ENCODE measurements around the gene ITGB1BP1. TPM values are rescaled to one million over a fixed set of nuclear protein-coding genes. Genes with fewer than 3 reads are reported as not detected.

Gene ITGB1BP1
- total RNA-seq, 2 experiments from 2014 or later, result 137 to 164 TPM

GRCh38 chr2:9388950-9389911, 34.1 kb downstream of the ITGB1BP1 start:
- no peak overlapping the region for H3K4me3 Mint-ChIP-seq
- DNase-seq (no peak), ATAC-seq (no peak)
- CTCF ChIA-PET, result no interaction called here
- no peak overlapping the region for H3K27ac Mint-ChIP-seq
- H3K36me3 Mint-ChIP-seq, result no peaks in the 10 kb centered on the region
- no peaks in the 10 kb centered on the region for H3K9me3 Mint-ChIP-seq (ENCODE audit: low read depth)
- no peaks in the 10 kb centered on the region for H3K4me1 Mint-ChIP-seq
- H3K27me3 Mint-ChIP-seq, result no peaks in the 10 kb centered on the region

- Mint-ChIP-seq H3K9me3 (ENCODE audit: low read depth) (no peaks in the 10 kb centered on the region), H3K36me3 (no peaks in the 10 kb centered on the region), H3K4me3 (no peak overlapping the region), H3K27ac (no peak overlapping the region), H3K27me3 (no peaks in the 10 kb centered on the region), H3K4me1 (no peaks in the 10 kb centered on the region)
- no peak for ATAC-seq
- CTCF ChIA-PET, result no interaction called here
- DNase-seq, result no peak
Observed at GRCh38 chr2:9388199-9388681, 35.1 kb downstream of the ITGB1BP1 start.

- DNase-seq (no peak), ATAC-seq (no peak)
- Mint-ChIP-seq H3K4me3 (no peak overlapping the region), H3K9me3 (ENCODE audit: low read depth) (no peaks in the 10 kb centered on the region), H3K27me3 (no peaks in the 10 kb centered on the region), H3K4me1 (no peaks in the 10 kb centered on the region), H3K36me3 (no peaks in the 10 kb centered on the region), H3K27ac (no peak overlapping the region)
- CTCF ChIA-PET, result interaction anchor here (0.6 kb wide), 1 partner anchor 992 kb away, joined by 3 read pairs; no protein-coding TSS in a partner anchor
Observed at GRCh38 chr2:9385841-9386240, 37.5 kb downstream of the ITGB1BP1 start.

DNA sequence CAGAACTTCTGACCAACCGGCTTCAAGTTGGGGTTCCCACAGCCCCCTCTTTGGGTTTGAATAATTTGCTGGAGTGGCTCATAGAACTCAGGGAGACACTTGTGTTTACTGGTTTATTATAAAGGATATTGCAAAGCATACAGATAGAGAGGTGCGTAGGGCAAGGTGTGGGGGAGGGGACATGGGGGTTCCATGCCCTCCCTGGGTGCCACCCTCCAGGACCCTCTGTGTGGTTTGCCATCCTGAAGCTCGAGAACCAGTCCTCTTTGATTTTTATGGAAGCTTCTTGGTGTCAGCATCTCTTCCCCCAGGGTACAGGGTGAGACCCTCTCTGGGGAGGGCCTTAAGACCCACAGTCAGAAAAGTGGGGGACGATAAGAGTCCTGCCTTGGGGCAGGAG, 38.8 kb downstream of the ITGB1BP1 start:
- ATAC-seq (no peak), DNase-seq (no peak)
- Mint-ChIP-seq H3K4me1 (no peaks in the 10 kb centered on the region), H3K4me3 (no peak overlapping the region), H3K36me3 (no peaks in the 10 kb centered on the region), H3K27me3 (no peaks in the 10 kb centered on the region), H3K27ac (no peak overlapping the region), H3K9me3 (ENCODE audit: low read depth) (no peaks in the 10 kb centered on the region)
- CTCF ChIA-PET, result interaction anchor here (0.6 kb wide), 1 partner anchor 58 kb away, joined by 3 read pairs; no protein-coding TSS in a partner anchor

GRCh38 chr2:9382604-9383235, 40.6 kb downstream of the ITGB1BP1 start:
- no peak for DNase-seq
- H3K27ac Mint-ChIP-seq, result no peak overlapping the region
- no peak overlapping the region for H3K4me3 Mint-ChIP-seq
- no peak for ATAC-seq
- no peaks in the 10 kb centered on the region for H3K9me3 Mint-ChIP-seq (ENCODE audit: low read depth)
- H3K27me3 Mint-ChIP-seq, result no peaks in the 10 kb centered on the region
- H3K36me3 Mint-ChIP-seq, result no peaks in the 10 kb centered on the region
- no peaks in the 10 kb centered on the region for H3K4me1 Mint-ChIP-seq
- CTCF ChIA-PET, result no interaction called here

GRCh38 chr2:9380702-9381628, 42.4 kb downstream of the ITGB1BP1 start:
- no peaks in the 10 kb centered on the region for H3K4me1 Mint-ChIP-seq
- DNase-seq (no peak), ATAC-seq (no peak)
- no peaks in the 10 kb centered on the region for H3K9me3 Mint-ChIP-seq (ENCODE audit: low read depth)
- H3K27ac Mint-ChIP-seq, result no peak overlapping the region
- no peak overlapping the region for H3K4me3 Mint-ChIP-seq
- no peaks in the 10 kb centered on the region for H3K36me3 Mint-ChIP-seq
- CTCF ChIA-PET, result no interaction called here
- peaks cover 11% of the 10 kb centered on the region for H3K27me3 Mint-ChIP-seq

- ATAC-seq (no peak), DNase-seq (no peak)
- Mint-ChIP-seq H3K27ac (no peak overlapping the region), H3K36me3 (no peaks in the 10 kb centered on the region), H3K4me3 (no peak overlapping the region), H3K27me3 (peaks cover 11% of the 10 kb centered on the region), H3K9me3 (ENCODE audit: low read depth) (no peaks in the 10 kb centered on the region), H3K4me1 (no peaks in the 10 kb centered on the region)
- CTCF ChIA-PET, result no interaction called here
Observed at GRCh38 chr2:9379391-9379755, 44.0 kb downstream of the ITGB1BP1 start.

- ATAC-seq, result no peak
- H3K4me3 Mint-ChIP-seq, result no peak overlapping the region
- H3K36me3 Mint-ChIP-seq, result no peaks in the 10 kb centered on the region
- CTCF ChIA-PET, result no interaction called here
- peaks cover 11% of the 10 kb centered on the region for H3K27me3 Mint-ChIP-seq
- no peaks in the 10 kb centered on the region for H3K4me1 Mint-ChIP-seq
- DNase-seq, result no peak
- no peak overlapping the region for H3K27ac Mint-ChIP-seq
- no peaks in the 10 kb centered on the region for H3K9me3 Mint-ChIP-seq (ENCODE audit: low read depth)
Observed at GRCh38 chr2:9378433-9379390, 44.6 kb downstream of the ITGB1BP1 start.

DNA sequence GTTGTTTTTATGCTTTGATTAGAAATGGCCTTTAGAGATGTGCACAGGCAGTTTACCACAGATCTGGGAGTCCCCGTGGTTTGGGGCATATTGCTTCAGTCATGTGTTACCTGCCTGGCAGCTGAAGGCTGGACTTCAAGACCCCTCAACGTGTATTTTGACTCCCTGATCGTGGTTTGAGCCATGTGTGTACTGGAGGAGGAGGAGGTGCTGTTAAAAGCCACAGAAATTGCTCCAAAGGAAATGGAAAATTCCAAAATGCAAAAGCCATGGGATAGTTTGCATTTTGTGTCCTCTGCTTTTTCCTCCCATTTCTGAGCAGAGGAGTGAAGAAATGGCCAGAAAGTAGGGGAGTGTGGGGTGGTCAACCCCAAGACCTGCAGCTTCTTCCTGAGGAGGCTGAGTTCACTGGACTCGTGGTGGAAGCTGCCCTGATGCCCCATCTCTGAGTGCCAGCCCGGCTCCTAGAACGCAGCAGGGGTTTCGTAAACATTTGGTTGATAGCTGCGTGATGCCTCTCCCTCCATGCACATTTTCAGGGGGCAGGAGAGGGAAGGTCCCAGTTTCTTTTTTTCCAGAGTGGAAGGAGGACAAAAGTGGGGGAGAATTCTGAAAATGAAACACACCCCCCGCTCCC, 45.7 kb downstream of the ITGB1BP1 start:
- Mint-ChIP-seq H3K4me3 (no peak overlapping the region), H3K4me1 (no peaks in the 10 kb centered on the region), H3K9me3 (ENCODE audit: low read depth) (no peaks in the 10 kb centered on the region), H3K27me3 (peaks cover 11% of the 10 kb centered on the region), H3K27ac (no peak overlapping the region), H3K36me3 (no peaks in the 10 kb centered on the region)
- CTCF ChIA-PET, result interaction anchor here (0.5 kb wide), 1 partner anchor 44 kb away, joined by 3 read pairs; no protein-coding TSS in a partner anchor
- DNase-seq, result no peak
- no peak for ATAC-seq

DNA sequence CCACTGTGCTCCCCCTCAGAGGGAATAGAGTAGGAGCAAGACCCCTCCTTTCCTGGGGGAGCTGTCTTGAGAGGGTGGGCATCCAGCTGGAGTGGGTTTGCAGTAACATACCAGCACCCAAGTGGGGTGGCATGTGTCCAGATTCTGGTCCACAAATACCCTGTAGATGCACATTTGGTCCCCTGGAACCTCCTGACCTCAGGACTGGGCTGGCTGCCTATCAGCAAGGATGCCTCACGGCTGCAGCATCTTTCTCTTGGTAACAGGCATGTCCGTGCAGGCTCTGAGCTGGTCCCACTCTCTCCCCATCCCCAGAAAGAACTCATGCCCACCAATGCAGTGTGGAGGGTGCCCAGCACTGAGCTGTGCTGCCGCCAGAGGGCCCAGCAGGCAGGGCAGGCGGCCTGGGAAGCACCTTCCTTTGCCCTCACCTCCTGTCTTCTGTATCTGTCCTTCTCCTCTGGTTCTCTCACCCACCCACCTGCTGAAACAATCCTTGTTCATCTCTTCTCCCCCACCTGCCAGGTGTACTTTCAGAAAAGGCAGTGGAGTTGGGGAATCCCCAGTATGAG, 47.4 kb downstream of the ITGB1BP1 start:
- CTCF ChIA-PET, result interaction anchor here (1.0 kb wide), 1 partner anchor 11 kb away, joined by 3 read pairs; no protein-coding TSS in a partner anchor
- Mint-ChIP-seq H3K27me3 (peaks cover 15% of the 10 kb centered on the region), H3K9me3 (ENCODE audit: low read depth) (no peaks in the 10 kb centered on the region), H3K4me1 (no peaks in the 10 kb centered on the region), H3K27ac (no peak overlapping the region), H3K4me3 (no peak overlapping the region), H3K36me3 (no peaks in the 10 kb centered on the region)
- DNase-seq, result no peak
- ATAC-seq, result no peak

DNA sequence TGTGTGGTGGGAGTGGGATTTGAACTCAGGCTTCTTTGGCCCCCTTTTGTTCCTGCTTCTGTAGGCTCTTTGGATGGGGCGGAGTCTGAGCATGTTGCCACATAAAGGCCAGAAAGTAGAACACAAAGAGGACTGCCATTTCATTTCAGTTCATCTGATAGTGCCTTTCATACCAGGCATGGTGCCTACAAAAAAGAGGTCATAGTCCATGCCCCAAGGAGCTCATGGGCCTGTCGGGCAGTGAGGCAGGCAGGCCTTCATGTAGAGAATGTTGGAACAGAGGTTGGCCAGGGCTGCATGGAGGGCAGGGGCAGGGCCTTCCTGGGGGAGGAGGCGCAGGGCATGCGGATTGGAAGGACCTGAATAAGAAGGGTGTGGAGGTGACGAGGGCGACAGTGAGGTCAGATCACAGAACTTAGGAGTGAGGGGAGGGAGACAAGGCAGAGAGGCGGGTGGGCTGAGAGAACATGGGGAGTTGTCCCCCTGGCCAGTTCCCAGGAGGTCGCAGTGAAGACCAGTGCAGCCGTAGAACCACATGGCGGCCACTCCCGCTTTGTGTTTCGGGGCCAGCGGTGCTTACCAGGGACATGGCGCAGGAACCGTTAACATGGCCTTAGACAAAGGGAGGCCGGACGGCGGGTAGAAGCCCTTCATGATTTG, 49.1 kb downstream of the ITGB1BP1 start:
- CTCF ChIA-PET, result no interaction called here
- ATAC-seq, result no peak
- no peak overlapping the region for H3K4me3 Mint-ChIP-seq
- H3K27me3 Mint-ChIP-seq, result peaks cover 15% of the 10 kb centered on the region
- no peak for DNase-seq
- H3K4me1 Mint-ChIP-seq, result no peaks in the 10 kb centered on the region
- H3K36me3 Mint-ChIP-seq, result no peaks in the 10 kb centered on the region
- H3K9me3 Mint-ChIP-seq (ENCODE audit: low read depth), result no peaks in the 10 kb centered on the region
- no peak overlapping the region for H3K27ac Mint-ChIP-seq

Measured in activated CD8-positive, alpha-beta memory T cell treated with anti-CD3 and anti-CD28 coated beads, Interleukin-2, amount 10 ng/mL, durations not matched to agents 7 days and 5 days (primary cell).